Ovary (tissue), 3 donors: ENCODE measurements around the gene LYPD3.

ENCODE experiments used
- CTCF ChIP-seq, 3 donors: fragments of 450-650 bp in 2 of 3; fragments of 200-600 bp in 1 of 3; IDR thresholded peaks; one replicate each; pipeline versions ENCODE4 v1.5.1 to v1.8.0; 2016 to 2022; ENCODE audit warnings: antibody characterized with exemption in 3 of 3, mild to moderate bottlenecking in 1 of 3
- EP300 ChIP-seq: sonication (generic); formaldehyde crosslinking; IDR thresholded peaks from one replicate; pipeline ENCODE4 v1.6.1; 2017; ENCODE audit warnings: antibody characterized with exemption
- donor health status: DM: no; HTN: no; CAD: no.

- no peak for TF ChIP-seq EP300
- no peak for TF ChIP-seq CTCF (IDR thresholded peaks at IDR 0.05)
These were observed 53.0 kb downstream of the LYPD3 start for GRCh38 chr19:43412441-43412840.
